ENCODE results near the gene TGDS. TPM values are rescaled to one million over a fixed set of nuclear protein-coding genes. Genes with fewer than 3 reads are reported as not detected.

The TGDS gene
- total and polyA plus RNA-seq, 4 experiments from 2014 or later: 15.9 to 16.8 (median 16.3) TPM

- peaks cover 35 to 40% of the 10 kb centered on the region in 2 donors for H3K36me3 Mint-ChIP-seq
- Histone ChIP-seq H3K36me3 (ENCODE audit: insufficient read depth, low read length) (peaks cover 6% of the 10 kb centered on the region), H3K9me3 (ENCODE audit: control insufficient read depth in 1 of 2, low read length in 2 of 2) (no peaks in the 10 kb centered on the region), H3K4me3 (ENCODE audit: low read length in 2 of 2) (no peak overlapping the region), H3K27me3 (ENCODE audit: insufficient read depth, low read length) (no peaks in the 10 kb centered on the region), H3K4me1 (ENCODE audit: insufficient read depth, low read length) (no peaks in the 10 kb centered on the region), H3K27ac (ENCODE audit: low read depth, low read length) (no peak overlapping the region)
- H3K27ac Mint-ChIP-seq: peak overlapping the region in 1 of 7 donors; percentile 1
- intact Hi-C loops (cut with micrococcal nuclease): no loop called here
- H3K4me3 Mint-ChIP-seq: no peak overlapping the region
- no peaks in the 10 kb centered on the region for H3K4me1 Mint-ChIP-seq
- no peak for DNase-seq
- H3K9me3 Mint-ChIP-seq: peaks cover 0 to 4% (median 0%) of the 10 kb centered on the region in 8 donors
- CTCF ChIA-PET (ENCODE audit: partially characterized antibody): no interaction called here
- H3K27me3 Mint-ChIP-seq: no peaks in the 10 kb centered on the region
- POLR2A ChIA-PET (ENCODE audit: partially characterized antibody): no interaction called here
These were observed 36.5 kb upstream of the TGDS start for GRCh38 chr13:94632226-94632980.

- Mint-ChIP-seq H3K27me3 (no peaks in the 10 kb centered on the region), H3K9me3 (peaks cover 0 to under 1% (median 0%) of the 10 kb centered on the region in 8 donors), H3K27ac (peak overlapping the region in 1 of 7 donors; percentile 45), H3K4me3 (no peak overlapping the region), H3K36me3 (peaks cover 42 to 43% of the 10 kb centered on the region in 2 donors), H3K4me1 (no peaks in the 10 kb centered on the region)
- no peak overlapping the region for H3K27ac ChIP-seq (ENCODE audit: low read depth, low read length)
- DNase-seq: no peak
- POLR2A ChIA-PET (ENCODE audit: partially characterized antibody): no interaction called here
- no peaks in the 10 kb centered on the region for H3K4me1 ChIP-seq (ENCODE audit: insufficient read depth, low read length)
- intact Hi-C loops (cut with micrococcal nuclease): no loop called here
- no peak overlapping the region for H3K4me3 ChIP-seq (ENCODE audit: low read length in 2 of 2)
- H3K27me3 ChIP-seq (ENCODE audit: insufficient read depth, low read length): no peaks in the 10 kb centered on the region
- CTCF ChIA-PET (ENCODE audit: partially characterized antibody): interaction anchor here (1.3 to 2.9 kb wide), 2 partner anchors 13 to 15 kb away, joined by 3 to 13 read pairs; no protein-coding TSS in a partner anchor
- no peaks in the 10 kb centered on the region for H3K9me3 ChIP-seq (ENCODE audit: control insufficient read depth in 1 of 2, low read length in 2 of 2)
- H3K36me3 ChIP-seq (ENCODE audit: insufficient read depth, low read length): peaks cover 11% of the 10 kb centered on the region
These were observed 34.9 kb upstream of the TGDS start for GRCh38 chr13:94630858-94631257.

GRCh38 chr13:94623316-94623715 is 27.4 kb upstream of the TGDS start:
- Histone ChIP-seq H3K9me3 (ENCODE audit: control insufficient read depth in 1 of 2, low read length in 2 of 2) (no peaks in the 10 kb centered on the region), H3K27ac (ENCODE audit: low read depth, low read length) (no peak overlapping the region), H3K36me3 (ENCODE audit: insufficient read depth, low read length) (peaks cover 14% of the 10 kb centered on the region), H3K4me3 (ENCODE audit: low read length in 2 of 2) (no peak overlapping the region), H3K4me1 (ENCODE audit: insufficient read depth, low read length) (no peaks in the 10 kb centered on the region), H3K27me3 (ENCODE audit: insufficient read depth, low read length) (no peaks in the 10 kb centered on the region)
- intact Hi-C loops (cut with micrococcal nuclease): no loop called here
- CTCF ChIA-PET (ENCODE audit: partially characterized antibody): interaction anchor here (11.8 kb wide), 1 partner anchor 191 kb away, joined by 532 read pairs; no protein-coding TSS in a partner anchor
- H3K36me3 Mint-ChIP-seq: peaks cover 33 to 55% of the 10 kb centered on the region in 2 donors
- no peak overlapping the region for H3K27ac Mint-ChIP-seq
- POLR2A ChIA-PET (ENCODE audit: partially characterized antibody): interaction anchor here (1.2 kb wide), 1 partner anchor 22 kb away, joined by 5 read pairs; the partner anchor contains the start of gene GPR180
- DNase-seq: no peak
- no peaks in the 10 kb centered on the region for H3K27me3 Mint-ChIP-seq
- no peaks in the 10 kb centered on the region for H3K9me3 Mint-ChIP-seq
- H3K4me3 Mint-ChIP-seq: no peak overlapping the region
- H3K4me1 Mint-ChIP-seq: peaks cover 0 to 1% (median 0%) of the 10 kb centered on the region in 4 donors

GRCh38 chr13:94622344-94622743 is 26.4 kb upstream of the TGDS start:
- peaks cover 8% of the 10 kb centered on the region for H3K36me3 ChIP-seq (ENCODE audit: insufficient read depth, low read length)
- intact Hi-C loops (cut with micrococcal nuclease): no loop called here
- no peak overlapping the region for H3K27ac ChIP-seq (ENCODE audit: low read depth, low read length)
- DNase-seq: no peak
- no peaks in the 10 kb centered on the region for H3K9me3 ChIP-seq (ENCODE audit: control insufficient read depth in 1 of 2, low read length in 2 of 2)
- Mint-ChIP-seq H3K27ac (no peak overlapping the region), H3K4me3 (no peak overlapping the region), H3K4me1 (peaks cover 0 to 3% (median 1%) of the 10 kb centered on the region in 4 donors), H3K9me3 (no peaks in the 10 kb centered on the region), H3K36me3 (peaks cover 29 to 53% of the 10 kb centered on the region in 2 donors), H3K27me3 (no peaks in the 10 kb centered on the region)
- ChIA-PET CTCF (ENCODE audit: partially characterized antibody) (interaction anchor here (3.2 to 11.8 kb wide), 2 partner anchors 73 to 190 kb away, joined by 12 to 532 read pairs; no protein-coding TSS in a partner anchor), POLR2A (ENCODE audit: partially characterized antibody) (interaction anchor here (1.2 kb wide), 1 partner anchor 22 kb away, joined by 5 read pairs; the partner anchor contains the start of gene GPR180)
- no peak overlapping the region for H3K4me3 ChIP-seq (ENCODE audit: low read length in 2 of 2)
- no peaks in the 10 kb centered on the region for H3K4me1 ChIP-seq (ENCODE audit: insufficient read depth, low read length)
- H3K27me3 ChIP-seq (ENCODE audit: insufficient read depth, low read length): no peaks in the 10 kb centered on the region

GRCh38 chr13:94620286-94620896 is 24.4 kb upstream of the TGDS start:
- POLR2A ChIA-PET (ENCODE audit: partially characterized antibody): no interaction called here
- CTCF ChIA-PET (ENCODE audit: partially characterized antibody): interaction anchor here (0.6 to 11.8 kb wide), 14 partner anchors 9 to 796 kb away, joined by 3 to 532 read pairs (median 3); no protein-coding TSS in a partner anchor
- no peak overlapping the region for H3K27ac Mint-ChIP-seq

GRCh38 chr13:94617389-94618000 is 21.5 kb upstream of the TGDS start:
- Mint-ChIP-seq H3K36me3 (peaks cover 12 to 37% of the 10 kb centered on the region in 2 donors), H3K4me1 (peaks cover 12 to 15% (median 13%) of the 10 kb centered on the region in 4 donors), H3K4me3 (no peak overlapping the region), H3K27ac (peak overlapping the region in 2 of 7 donors; percentile 15 to 53), H3K9me3 (no peaks in the 10 kb centered on the region), H3K27me3 (no peaks in the 10 kb centered on the region)
- H3K27ac ChIP-seq (ENCODE audit: low read depth, low read length): no peak overlapping the region
- H3K9me3 ChIP-seq (ENCODE audit: control insufficient read depth in 1 of 2, low read length in 2 of 2): no peaks in the 10 kb centered on the region
- CTCF ChIA-PET (ENCODE audit: partially characterized antibody): interaction anchor here (0.8 to 11.8 kb wide), 32 partner anchors 9 to 787 kb away, joined by 3 to 532 read pairs (median 4); partner anchors contain the start of genes DCT, GPR180 and TGDS
- intact Hi-C loops (cut with micrococcal nuclease): loop anchor here (1.0 kb wide), 1 partner anchor 182 kb away; no protein-coding TSS in a partner anchor
- H3K36me3 ChIP-seq (ENCODE audit: insufficient read depth, low read length): peaks cover 4% of the 10 kb centered on the region
- H3K27me3 ChIP-seq (ENCODE audit: insufficient read depth, low read length): no peaks in the 10 kb centered on the region
- DNase-seq: peak in 4 of 5 donors; percentile 43 to 57 (median 54)
- no peak overlapping the region for H3K4me3 ChIP-seq (ENCODE audit: low read length in 2 of 2)
- peaks cover 9% of the 10 kb centered on the region for H3K4me1 ChIP-seq (ENCODE audit: insufficient read depth, low read length)
- POLR2A ChIA-PET (ENCODE audit: partially characterized antibody): interaction anchor here (0.8 to 1.8 kb wide), 4 partner anchors 20 to 182 kb away, joined by 3 to 7 read pairs (median 3); partner anchors contain the start of gene TGDS

More at GRCh38 chr13:94620286-94620896, 24.4 kb upstream of the TGDS start:
- H3K36me3 ChIP-seq (ENCODE audit: insufficient read depth, low read length): peaks cover 4% of the 10 kb centered on the region
- H3K4me1 Mint-ChIP-seq: peaks cover 8 to 14% (median 11%) of the 10 kb centered on the region in 4 donors
- no peak overlapping the region for H3K4me3 Mint-ChIP-seq
- H3K27ac ChIP-seq (ENCODE audit: low read depth, low read length): no peak overlapping the region
- peak in 3 of 5 donors; percentile 6 to 17 (median 7) for DNase-seq
- no peaks in the 10 kb centered on the region for H3K27me3 ChIP-seq (ENCODE audit: insufficient read depth, low read length)
- no peaks in the 10 kb centered on the region for H3K27me3 Mint-ChIP-seq
- no peak overlapping the region for H3K4me3 ChIP-seq (ENCODE audit: low read length in 2 of 2)
- H3K9me3 ChIP-seq (ENCODE audit: control insufficient read depth in 1 of 2, low read length in 2 of 2): no peaks in the 10 kb centered on the region
- H3K36me3 Mint-ChIP-seq: peaks cover 25 to 49% of the 10 kb centered on the region in 2 donors
- H3K4me1 ChIP-seq (ENCODE audit: insufficient read depth, low read length): peaks cover 9% of the 10 kb centered on the region
- no peaks in the 10 kb centered on the region for H3K9me3 Mint-ChIP-seq
- intact Hi-C loops (cut with micrococcal nuclease): no loop called here
